NCI-H187 treated with DMSO at 0.1 percent for 48 hours (cell line): ENCODE measurements around the gene TAS2R16.
"Not testable (repeated sequence)": the region's sequence is repeated elsewhere in the genome, so short reads cannot be mapped to it uniquely, and the experiment has no call there.

Experiments used
- DNase-seq: peaks from one replicate; lab custom pipeline; 2025; lab: John Stamatoyannopoulos, UW

Gene TAS2R16

GRCh38 chr7:122972056-122972455 lies 23.4 kb downstream of the TAS2R16 start:
- no peak for DNase-seq

GRCh38 chr7:122970740-122971725 lies 24.5 kb downstream of the TAS2R16 start:
- no peak for DNase-seq

- no peak for DNase-seq
These were observed 27.1 kb downstream of the TAS2R16 start for GRCh38 chr7:122968389-122968788.

GRCh38 chr7:122965306-122965705 lies 30.2 kb downstream of the TAS2R16 start:
- no peak for DNase-seq

GRCh38 chr7:122953678-122954077 lies 41.8 kb downstream of the TAS2R16 start:
- DNase-seq: not testable (repeated sequence)

GRCh38 chr7:122951006-122951405 lies 44.5 kb downstream of the TAS2R16 start:
- DNase-seq: no peak

GRCh38 chr7:122949186-122949585 lies 46.3 kb downstream of the TAS2R16 start:
- no peak for DNase-seq
